ENCODE measurements around the gene TMEM121.
"Not testable (repeated sequence)": the region's sequence is repeated elsewhere in the genome, so short reads cannot be mapped to it uniquely, and the experiment has no call there.

TMEM121 gene

DNA sequence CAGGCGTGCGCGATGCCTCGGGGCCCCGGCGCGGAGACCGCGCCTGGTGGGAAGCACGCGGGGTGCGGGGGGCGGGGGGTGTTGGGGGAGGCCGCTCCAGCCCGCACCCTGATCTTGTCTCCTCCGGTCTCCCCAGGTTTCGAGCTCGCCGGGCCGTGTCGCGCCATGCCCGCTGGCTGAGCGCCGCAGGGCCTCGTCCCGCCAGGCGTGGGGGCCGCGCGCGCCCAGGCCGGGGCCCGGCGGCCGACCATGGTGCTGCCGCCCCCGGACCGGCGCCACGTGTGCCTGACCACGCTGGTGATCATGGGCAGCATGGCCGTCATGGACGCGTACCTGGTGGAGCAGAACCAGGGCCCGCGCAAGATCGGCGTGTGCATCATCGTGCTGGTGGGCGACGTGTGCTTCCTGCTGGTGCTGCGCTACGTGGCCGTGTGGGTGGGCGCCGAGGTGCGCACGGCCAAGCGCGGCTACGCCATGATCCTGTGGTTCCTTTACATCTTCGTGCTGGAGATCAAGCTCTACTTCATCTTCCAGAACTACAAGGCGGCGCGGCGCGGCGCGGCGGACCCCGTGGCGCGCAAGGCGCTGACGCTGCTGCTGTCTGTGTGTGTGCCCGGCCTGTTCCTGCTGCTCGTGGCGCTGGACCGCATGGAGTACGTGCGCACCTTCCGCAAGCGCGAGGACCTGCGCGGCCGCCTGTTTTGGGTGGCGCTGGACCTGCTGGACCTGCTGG is 2.4 kb downstream of the TMEM121 start:
- no peak for DNase-seq (ENCODE audit: low read depth, low spot score)

DNA sequence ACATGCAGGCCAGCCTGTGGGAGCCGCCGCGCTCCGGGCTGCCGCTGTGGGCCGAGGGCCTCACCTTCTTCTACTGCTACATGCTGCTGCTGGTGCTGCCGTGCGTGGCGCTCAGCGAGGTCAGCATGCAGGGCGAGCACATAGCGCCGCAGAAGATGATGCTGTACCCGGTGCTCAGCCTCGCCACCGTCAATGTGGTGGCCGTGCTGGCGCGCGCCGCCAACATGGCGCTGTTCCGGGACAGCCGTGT is 2.9 kb downstream of the TMEM121 start:
- no peak for DNase-seq (ENCODE audit: low read depth, low spot score)

GRCh38 chr14:105529569-105530284 is 3.3 kb downstream of the TMEM121 start:
- DNase-seq (ENCODE audit: low read depth, low spot score): no peak

DNA sequence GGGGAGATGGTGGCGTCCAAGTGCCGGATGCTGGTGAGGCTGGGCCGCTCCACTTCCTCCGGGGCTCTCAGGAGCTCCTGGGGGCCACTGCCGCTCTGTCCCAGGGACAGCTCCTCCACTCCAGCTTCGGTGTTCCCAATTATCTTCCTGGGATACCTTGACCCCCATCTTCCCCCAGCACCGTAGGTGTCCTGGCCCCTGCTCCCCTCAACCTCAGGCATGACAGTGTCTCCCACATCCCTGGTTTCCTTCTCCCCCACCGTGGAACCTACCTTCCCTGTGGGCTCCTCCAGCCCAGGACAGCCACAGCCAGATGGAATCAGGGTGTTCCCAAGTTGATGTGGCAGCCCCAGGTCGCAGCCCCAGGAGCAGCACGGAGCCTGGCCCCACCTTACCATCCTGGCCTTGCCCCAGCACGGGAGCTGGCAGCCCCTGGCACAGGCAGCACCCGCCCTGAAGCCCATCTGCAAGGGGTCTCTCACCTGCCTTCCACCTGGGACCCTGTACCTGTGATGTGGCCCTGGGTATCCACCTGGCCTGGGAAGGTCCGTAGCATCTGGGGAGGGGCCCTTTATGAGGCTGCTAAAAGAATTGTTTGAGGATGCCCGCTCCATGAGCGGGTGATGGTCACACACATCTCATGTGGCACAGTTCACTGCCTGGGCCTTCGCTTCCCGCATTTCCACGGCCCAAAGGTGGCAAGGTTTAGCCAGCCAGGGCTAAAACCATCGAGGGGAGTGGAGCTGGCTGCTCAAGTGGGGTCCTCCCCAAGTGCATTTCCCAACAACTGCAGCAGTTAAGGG is 4.1 kb downstream of the TMEM121 start:
- DNase-seq (ENCODE audit: low read depth, low spot score): no peak

GRCh38 chr14:105531088-105531893 is 4.9 kb downstream of the TMEM121 start:
- DNase-seq (ENCODE audit: low read depth, low spot score): no peak

DNA sequence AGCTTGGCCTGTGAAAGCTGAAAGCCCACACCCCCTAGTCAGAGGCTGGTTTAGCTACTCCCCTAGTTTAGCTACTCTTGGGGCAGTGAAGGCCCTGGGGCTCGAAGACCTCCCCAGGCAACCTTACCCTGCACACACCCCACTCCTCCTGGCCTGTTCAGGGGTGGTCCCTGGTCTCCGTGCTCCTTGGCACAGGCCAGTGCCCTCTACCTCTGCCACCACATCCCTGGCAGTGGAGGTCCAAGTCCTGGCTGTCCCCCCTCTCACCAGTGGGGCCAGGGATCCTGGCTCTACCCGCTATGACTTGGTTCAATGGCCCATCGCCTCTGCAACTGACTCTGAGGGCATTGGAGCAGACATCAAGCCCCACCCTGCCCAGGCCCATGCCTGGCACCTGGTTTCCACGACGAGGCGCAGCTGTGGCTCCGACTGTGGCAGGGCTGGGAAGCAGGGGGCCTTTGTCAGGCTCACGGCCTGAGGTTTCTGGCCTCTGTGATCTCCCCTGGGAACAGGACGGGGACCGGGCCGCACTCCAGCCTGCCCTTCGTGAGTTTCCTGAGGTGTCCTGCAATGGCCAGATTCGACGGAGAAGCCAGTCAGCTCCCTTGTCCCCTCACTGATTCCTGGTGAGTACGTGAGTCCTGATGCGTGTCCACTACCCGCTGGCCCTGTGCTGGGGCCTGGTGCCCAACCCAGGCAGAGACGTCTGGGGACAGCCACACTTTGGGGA is 5.7 kb downstream of the TMEM121 start:
- DNase-seq (ENCODE audit: low read depth, low spot score): no peak

GRCh38 chr14:105532735-105533141 is 6.4 kb downstream of the TMEM121 start:
- DNase-seq (ENCODE audit: low read depth, low spot score): no peak

- no peak for DNase-seq (ENCODE audit: low read depth, low spot score)
Observed at GRCh38 chr14:105533391-105533790, 7.0 kb downstream of the TMEM121 start.

GRCh38 chr14:105533811-105534498 is 7.6 kb downstream of the TMEM121 start:
- DNase-seq (ENCODE audit: low read depth, low spot score): no peak

- no peak for DNase-seq (ENCODE audit: low read depth, low spot score)
Observed at GRCh38 chr14:105534586-105534985, 8.2 kb downstream of the TMEM121 start.

DNA sequence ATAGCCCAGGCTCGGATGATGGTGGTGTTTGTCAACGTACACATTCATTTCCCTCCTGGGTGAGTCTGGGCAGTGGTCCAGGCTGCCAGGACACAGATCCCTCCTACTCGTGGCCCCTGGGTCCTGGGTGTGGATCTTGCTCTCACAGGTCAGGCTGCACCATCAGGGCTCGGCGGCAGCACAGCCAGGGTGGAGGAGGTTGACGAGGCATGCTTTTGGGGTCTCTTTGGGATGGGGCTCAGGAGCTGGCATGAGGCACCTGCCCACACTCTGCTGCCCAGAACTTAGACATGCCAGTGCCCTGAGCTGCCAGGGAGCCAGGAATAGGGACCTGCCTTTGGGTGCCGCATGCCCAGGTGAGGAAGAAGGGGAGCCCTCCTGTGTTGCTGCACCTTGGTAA is 9.7 kb downstream of the TMEM121 start:
- no peak for DNase-seq (ENCODE audit: low read depth, low spot score)

GRCh38 chr14:105536691-105537579 is 10.6 kb downstream of the TMEM121 start:
- DNase-seq (ENCODE audit: low read depth, low spot score): no peak

DNA sequence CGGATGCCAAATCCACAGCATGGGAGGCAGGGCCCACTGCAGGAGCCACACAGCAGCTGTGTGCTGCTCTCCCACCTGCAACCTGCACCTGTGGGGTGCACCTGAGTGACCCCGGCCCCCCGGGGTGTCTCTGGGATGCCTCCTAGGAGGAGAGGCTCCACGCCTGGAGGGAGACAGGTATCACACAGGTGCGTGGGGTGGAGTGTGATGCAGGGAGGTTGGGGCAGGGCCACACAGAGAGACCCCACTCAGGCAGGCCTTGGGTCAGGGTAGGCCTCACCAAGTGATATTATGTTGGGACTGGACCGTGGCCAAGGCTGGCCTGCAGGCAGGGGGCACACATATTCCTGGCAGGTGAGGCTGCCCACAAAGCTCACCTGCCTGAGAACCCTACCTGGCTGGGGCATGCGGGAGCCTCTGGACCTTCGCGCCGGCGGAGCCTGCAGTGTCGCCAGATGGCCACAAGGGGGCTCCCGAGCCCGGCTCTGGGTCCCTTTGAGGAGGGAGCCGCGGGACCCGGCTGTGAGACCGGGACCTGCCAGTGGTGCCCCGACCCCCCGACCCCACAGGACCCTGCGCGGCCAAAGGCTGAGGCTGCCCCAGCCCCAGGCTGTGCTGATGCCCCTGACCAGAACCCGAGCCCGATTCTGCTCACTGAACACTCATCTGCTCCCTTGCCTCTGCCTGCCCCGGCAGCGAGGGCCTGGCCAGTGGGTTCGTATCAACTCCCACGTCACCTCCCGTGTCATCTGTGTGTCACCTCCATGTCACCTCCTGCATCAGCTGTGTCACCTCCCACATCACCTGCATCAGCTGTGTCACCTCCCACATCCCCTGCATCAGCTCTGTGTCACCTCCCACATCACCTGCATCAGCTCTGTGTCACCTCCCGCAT is 11.4 kb downstream of the TMEM121 start:
- DNase-seq (ENCODE audit: low read depth, low spot score): no peak

DNA sequence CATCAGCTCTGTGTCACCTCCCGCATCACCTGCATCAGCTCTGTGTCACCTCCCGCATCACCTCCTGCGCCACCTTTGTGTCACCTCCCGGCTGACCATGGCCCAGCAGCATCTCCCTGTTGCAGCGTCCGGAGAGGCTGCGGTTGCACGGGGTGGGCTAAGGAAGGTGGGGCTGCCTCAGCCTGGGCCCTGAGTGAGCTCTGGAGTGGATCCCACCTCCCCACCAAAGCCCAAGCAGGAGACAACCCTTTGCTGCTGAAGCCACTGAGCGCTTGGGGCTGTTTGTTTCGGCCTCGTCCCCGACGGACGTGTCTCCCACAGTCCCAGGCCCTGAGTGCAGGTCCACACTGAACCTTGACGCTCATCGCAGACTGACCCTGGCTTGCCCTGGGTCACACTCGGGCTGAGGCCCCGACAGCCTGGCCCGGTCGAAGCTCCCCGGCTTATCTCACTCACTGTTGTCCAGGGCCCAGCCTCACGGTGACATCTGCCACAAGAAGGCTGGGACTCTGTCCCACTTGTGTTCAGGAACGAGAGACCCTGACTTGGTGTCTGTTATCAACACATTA is 12.2 kb downstream of the TMEM121 start:
- DNase-seq (ENCODE audit: low read depth, low spot score): no peak

DNA sequence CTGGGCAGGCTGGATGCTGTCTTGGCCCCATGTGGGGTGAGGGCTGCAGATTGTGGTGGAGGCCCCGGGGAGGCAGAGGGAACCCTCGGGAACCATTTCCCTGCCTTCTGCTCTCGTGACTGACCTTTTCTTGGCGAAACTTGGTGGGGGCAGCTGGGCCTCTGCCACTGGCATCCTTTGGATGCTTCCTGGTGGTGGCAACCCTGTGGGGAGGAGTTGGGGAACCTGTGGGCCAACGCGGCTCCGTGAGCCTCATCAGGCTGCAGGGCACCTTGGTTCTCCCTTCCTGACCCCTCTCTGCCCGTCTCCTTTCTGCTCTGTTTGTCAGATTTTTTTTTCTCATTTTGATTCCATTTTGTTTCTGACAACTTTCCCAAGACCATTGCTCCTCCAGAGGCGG is 14.4 kb downstream of the TMEM121 start:
- no peak for DNase-seq (ENCODE audit: low read depth, low spot score)

- DNase-seq (ENCODE audit: low read depth, low spot score): no peak
Observed at GRCh38 chr14:105541218-105541875, 15.0 kb downstream of the TMEM121 start.

DNA sequence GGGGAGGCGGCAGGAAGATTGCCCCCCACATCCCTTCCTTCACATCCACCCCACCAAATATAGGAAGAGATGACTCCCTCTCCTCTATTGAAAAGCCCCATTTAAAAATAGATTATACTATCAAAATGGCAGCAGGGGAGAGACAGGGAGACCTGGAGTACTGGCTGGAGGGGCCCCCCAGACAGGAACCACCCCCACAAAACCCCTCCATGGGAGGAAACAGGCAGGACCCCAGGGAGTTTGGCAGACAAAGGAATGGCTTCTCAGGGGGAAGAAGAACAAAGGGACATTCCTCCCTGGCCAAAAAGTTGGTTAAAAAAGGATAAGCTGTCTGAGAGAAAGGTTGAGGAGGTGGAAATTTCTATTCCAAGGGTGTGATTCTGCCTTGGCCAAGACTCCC is 19.3 kb downstream of the TMEM121 start:
- DNase-seq (ENCODE audit: low read depth, low spot score): not testable (repeated sequence)

DNA sequence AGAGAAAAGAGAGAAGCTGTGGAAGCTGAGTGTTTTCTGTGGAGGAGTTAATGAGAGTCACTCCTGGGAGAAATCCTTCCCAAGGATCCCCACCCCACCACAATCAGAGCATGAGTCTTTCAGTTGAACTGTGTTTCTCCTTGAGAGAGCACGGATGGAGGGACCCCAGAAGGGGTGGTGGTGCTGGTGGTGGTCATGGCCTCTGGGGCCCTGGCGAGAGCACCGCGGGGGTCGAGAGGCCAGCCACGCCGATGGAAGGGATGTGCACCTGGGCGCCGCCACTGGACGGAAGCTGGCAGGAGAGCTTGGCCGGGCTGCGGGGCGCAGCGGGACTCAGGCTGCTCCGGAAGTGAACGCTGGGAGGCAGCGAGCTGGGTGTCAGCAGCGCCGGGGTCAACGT is 20.0 kb downstream of the TMEM121 start:
- DNase-seq (ENCODE audit: low read depth, low spot score): not testable (repeated sequence)

All from iPS DF 19.7 (cell line).